ENCODE data around the gene NEURL1B.
"Not testable (repeated sequence)": the region's sequence is repeated elsewhere in the genome, so short reads cannot be mapped to it uniquely, and the experiment has no call there.

The NEURL1B gene

GRCh38 chr5:172640822-172641358 is at the start of gene NEURL1B:
NEURL1B (plus strand) TSS chr5:172641263; CDS start chr5:172641407, 144 bp downstream.
- no peak for DNase-seq (ENCODE audit: low read depth, low spot score)

- no peak for DNase-seq (ENCODE audit: low read depth, low spot score)
Observed at GRCh38 chr5:172591636-172592035, 49.4 kb upstream of the NEURL1B start.

GRCh38 chr5:172592881-172593280 is 48.2 kb upstream of the NEURL1B start:
- no peak for DNase-seq (ENCODE audit: low read depth, low spot score)

- no peak for DNase-seq (ENCODE audit: low read depth, low spot score)
Observed at GRCh38 chr5:172593306-172593705, 47.8 kb upstream of the NEURL1B start.

- DNase-seq (ENCODE audit: low read depth, low spot score): no peak
Observed at GRCh38 chr5:172593721-172594235, 47.3 kb upstream of the NEURL1B start.

- DNase-seq (ENCODE audit: low read depth, low spot score): no peak
Observed at GRCh38 chr5:172594431-172594830, 46.6 kb upstream of the NEURL1B start.

GRCh38 chr5:172594867-172595466 is 46.1 kb upstream of the NEURL1B start:
- no peak for DNase-seq (ENCODE audit: low read depth, low spot score)

- DNase-seq (ENCODE audit: low read depth, low spot score): no peak
Observed at GRCh38 chr5:172595596-172596455, 45.2 kb upstream of the NEURL1B start.

GRCh38 chr5:172596638-172597231 is 44.3 kb upstream of the NEURL1B start:
- no peak for DNase-seq (ENCODE audit: low read depth, low spot score)

GRCh38 chr5:172597755-172598155 is 43.3 kb upstream of the NEURL1B start:
- no peak for DNase-seq (ENCODE audit: low read depth, low spot score)

- DNase-seq (ENCODE audit: low read depth, low spot score): no peak
Observed at GRCh38 chr5:172598251-172599203, 42.5 kb upstream of the NEURL1B start.

- no peak for DNase-seq (ENCODE audit: low read depth, low spot score)
Observed at GRCh38 chr5:172599204-172599567, 41.9 kb upstream of the NEURL1B start.

- DNase-seq (ENCODE audit: low read depth, low spot score): no peak
Observed at GRCh38 chr5:172600571-172600970, 40.5 kb upstream of the NEURL1B start.

GRCh38 chr5:172601576-172601975 is 39.5 kb upstream of the NEURL1B start:
- not testable (repeated sequence) for DNase-seq (ENCODE audit: low read depth, low spot score)

GRCh38 chr5:172602783-172603231 is 38.3 kb upstream of the NEURL1B start:
- no peak for DNase-seq (ENCODE audit: low read depth, low spot score)

- DNase-seq (ENCODE audit: low read depth, low spot score): no peak
Observed at GRCh38 chr5:172603251-172603806, 37.7 kb upstream of the NEURL1B start.

- DNase-seq (ENCODE audit: low read depth, low spot score): no peak
Observed at GRCh38 chr5:172605466-172605865, 35.6 kb upstream of the NEURL1B start.

- DNase-seq (ENCODE audit: low read depth, low spot score): no peak
Observed at GRCh38 chr5:172606156-172606785, 34.8 kb upstream of the NEURL1B start.

- DNase-seq (ENCODE audit: low read depth, low spot score): no peak
Observed at GRCh38 chr5:172607213-172607793, 33.8 kb upstream of the NEURL1B start.

GRCh38 chr5:172608773-172609172 is 32.3 kb upstream of the NEURL1B start:
- no peak for DNase-seq (ENCODE audit: low read depth, low spot score)
